HG02840 (cell line): ENCODE results near the gene ZFAND3.
"Not testable (repeated sequence)": the region's sequence is repeated elsewhere in the genome, so short reads cannot be mapped to it uniquely, and the experiment has no call there.

Experiments
- ATAC-seq: cut with Tn5 transposase; IDR thresholded peaks from one replicate; pipeline ENCODE4 v1.9.1; 2021; ENCODE audit warnings: mild to moderate bottlenecking, moderate library complexity, moderate number of reproducible peaks; ENCODE audit not compliant: unreplicated experiment, low FRiP score

Gene ZFAND3

DNA sequence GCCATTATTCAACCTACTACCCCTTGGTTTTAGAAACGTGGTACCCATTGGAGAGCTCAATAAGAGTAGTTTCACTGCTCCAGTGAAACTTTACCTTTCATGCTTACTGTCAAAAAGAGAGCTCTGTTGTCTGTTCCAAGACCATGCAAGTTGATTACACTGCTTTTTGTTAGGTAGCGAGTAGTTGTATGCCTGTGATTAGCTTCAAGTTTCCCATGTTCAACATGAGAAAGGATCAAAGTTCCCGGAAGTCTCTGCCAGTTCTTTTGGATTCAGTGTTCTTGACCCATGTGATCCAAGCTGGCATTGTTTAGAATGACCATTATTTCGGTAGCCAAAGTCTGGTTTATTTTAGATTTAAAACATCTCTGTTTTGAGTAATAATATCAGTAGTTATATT lies 107.1 kb downstream of the ZFAND3 start:
- ATAC-seq = no peak

- no peak for ATAC-seq
These were observed 108.7 kb downstream of the ZFAND3 start for GRCh38 chr6:37928217-37928616.

GRCh38 chr6:37930288-37930971 lies 110.9 kb downstream of the ZFAND3 start:
- no peak for ATAC-seq

GRCh38 chr6:37931066-37931465 lies 111.5 kb downstream of the ZFAND3 start:
- ATAC-seq = no peak

- no peak for ATAC-seq
These were observed 114.7 kb downstream of the ZFAND3 start for GRCh38 chr6:37934276-37934675.

GRCh38 chr6:37936150-37936549 lies 116.6 kb downstream of the ZFAND3 start:
- ATAC-seq = no peak

DNA sequence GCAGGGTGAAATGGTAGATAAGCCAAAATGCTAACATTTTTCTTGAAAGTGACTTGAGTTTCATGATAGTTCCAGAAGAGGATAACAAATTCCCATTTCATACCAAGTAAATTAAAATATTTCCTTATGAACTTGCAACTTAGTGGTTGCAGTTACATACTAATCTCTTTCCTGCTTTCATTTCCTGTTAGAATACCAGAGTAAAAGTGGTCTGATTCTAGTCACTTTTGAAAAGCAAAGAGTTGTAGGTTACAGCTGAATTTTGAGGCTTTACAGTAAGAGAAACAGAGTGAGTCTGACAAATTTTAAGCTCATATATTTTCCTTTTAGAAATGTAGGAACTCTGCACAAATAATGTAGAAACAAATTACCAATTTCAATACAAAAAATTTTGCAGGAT lies 117.4 kb downstream of the ZFAND3 start:
- ATAC-seq = no peak

DNA sequence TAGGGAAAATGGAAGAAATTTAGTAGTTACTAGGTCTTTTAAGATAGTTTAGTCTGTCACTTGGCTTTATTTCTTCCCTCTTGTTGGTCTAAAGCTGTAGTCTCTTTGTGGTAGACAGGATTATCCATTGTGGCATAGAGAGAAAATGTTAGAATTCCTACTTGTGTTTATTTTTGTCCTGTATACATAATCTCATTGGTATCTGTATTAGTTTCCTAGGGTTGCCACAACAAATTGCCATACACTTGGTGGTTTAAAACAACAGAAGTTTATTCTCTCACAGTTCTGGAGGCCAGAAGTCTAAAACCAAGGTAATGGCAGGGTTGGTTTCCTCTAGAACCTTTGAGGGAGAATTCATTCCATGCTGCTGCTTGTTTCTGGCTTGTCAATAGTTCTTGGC lies 119.4 kb downstream of the ZFAND3 start:
- no peak for ATAC-seq

- ATAC-seq = no peak
These were observed 120.7 kb downstream of the ZFAND3 start for GRCh38 chr6:37940074-37940847.

GRCh38 chr6:37941871-37942270 lies 122.3 kb downstream of the ZFAND3 start:
- ATAC-seq = no peak

- no peak for ATAC-seq
These were observed 123.3 kb downstream of the ZFAND3 start for GRCh38 chr6:37942606-37943376.

GRCh38 chr6:37943436-37944058 lies 124.0 kb downstream of the ZFAND3 start:
- no peak for ATAC-seq

GRCh38 chr6:37946057-37946456 lies 126.5 kb downstream of the ZFAND3 start:
- ATAC-seq = no peak

- ATAC-seq = no peak
These were observed 127.9 kb downstream of the ZFAND3 start for GRCh38 chr6:37947468-37947867.

DNA sequence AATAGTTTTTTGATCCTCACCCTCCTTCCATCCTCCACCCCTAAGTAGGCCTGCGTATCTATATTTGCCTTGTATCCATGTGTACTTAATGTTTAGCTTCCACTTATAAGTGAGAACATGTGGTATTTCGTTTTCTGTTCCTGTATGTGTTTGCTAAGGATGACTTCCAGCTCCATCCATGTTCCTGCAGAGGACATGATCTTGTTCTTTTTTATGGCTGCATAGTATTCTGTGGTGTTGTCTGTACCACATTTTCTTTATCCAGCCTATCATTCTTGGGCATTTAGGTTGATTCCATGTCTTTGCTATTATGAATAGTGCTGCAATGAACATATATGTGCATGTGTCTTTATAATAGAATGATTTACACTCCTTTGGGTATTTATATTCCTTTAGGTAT lies 129.1 kb downstream of the ZFAND3 start:
- not testable (repeated sequence) for ATAC-seq

DNA sequence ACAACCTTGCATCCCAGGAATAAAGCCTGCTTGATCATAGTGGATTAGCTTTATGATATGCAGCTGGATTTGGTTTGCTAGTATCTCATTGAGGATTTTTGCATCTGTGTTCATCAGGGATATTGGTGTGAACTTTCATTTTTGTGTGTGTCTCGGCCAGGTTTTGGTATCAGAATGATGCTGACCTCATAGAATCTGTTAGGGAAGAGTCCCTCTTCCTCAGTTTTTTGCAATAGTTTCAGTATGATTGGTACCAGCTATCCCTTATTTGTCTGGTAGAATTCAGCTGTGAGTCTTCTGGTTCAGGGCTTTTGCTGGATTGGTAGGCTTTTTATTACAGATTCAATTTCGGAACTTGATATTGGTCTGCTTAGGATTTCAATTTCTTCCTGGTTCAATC lies 132.5 kb downstream of the ZFAND3 start:
- ATAC-seq = no peak

DNA sequence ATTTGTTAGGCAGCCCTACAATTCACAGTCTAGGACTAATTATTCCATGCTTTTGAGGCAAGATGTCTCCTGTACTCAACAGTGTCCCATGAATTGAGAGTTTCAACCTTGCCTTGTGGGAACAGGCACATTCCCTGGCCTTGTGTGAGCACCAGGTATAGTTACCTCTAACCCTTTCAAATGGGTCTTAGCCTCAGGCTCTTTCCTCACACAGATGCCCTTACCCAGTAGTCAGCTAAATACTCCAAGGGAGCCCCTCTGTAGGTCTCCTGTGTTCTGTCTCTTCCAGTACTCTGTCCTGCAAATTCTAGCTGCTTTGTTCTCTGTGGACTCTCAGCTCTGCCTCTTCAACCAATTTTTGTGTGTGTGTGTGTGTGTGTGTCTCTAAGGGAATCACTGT lies 135.3 kb downstream of the ZFAND3 start:
- no peak for ATAC-seq

GRCh38 chr6:37956711-37957275 lies 137.3 kb downstream of the ZFAND3 start:
- no peak for ATAC-seq

- ATAC-seq = no peak
These were observed 139.5 kb downstream of the ZFAND3 start for GRCh38 chr6:37959061-37959460.

DNA sequence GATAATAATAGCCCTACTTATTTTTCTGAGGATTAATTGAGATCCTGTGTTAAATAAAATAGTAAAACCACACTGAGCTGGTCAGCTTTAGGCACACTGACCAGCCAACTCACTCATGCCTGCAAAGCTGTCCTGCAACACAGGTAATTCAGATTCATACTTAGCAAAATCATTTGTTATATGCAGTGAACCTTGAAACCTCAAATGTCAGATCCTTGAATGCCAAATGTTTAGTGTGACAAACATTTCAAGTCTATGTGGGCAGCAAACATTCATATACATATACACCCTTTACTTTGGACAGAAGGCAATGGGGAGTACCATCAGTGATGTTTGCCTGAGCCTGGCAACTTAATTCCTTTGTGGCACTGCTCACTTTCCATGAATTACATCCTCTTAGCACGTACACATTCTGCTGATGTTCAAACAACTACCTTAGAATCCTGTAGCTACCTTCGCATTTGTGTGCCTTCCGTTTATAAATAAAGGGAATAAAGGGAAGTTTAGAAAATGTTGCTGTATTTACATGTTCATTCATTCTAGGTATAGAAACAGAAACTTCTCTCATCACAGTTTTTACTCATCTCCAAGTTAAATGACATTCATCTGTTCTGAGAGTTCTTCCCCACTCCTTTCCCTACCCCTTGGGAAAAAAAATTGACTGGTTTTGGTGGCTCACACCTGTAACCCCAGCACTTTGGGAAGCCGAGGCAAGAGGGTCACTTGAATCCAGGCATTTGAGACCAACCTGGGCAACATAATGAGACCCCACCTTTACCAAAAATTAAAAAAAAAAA lies 140.8 kb downstream of the ZFAND3 start:
- ATAC-seq = no peak
